ENCODE data around the gene MRPL32.

MRPL32 gene

DNA sequence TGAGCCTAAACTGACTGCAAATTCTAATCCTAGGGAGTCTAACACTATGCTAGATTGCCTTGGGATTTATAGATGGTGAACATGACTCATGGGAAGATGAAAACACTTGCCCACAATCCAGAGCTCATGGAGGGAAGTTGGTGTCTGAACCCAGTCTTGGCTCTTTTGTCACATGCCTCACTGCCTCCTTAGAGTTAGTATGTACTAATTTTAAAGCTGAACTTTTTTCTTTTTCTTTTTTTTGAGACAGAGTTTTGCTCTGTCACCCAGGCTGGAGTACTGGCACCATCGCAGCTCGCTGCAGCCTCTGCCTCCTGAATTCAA, 14.4 kb downstream of the MRPL32 start:
- Histone ChIP-seq H3K9ac (ENCODE audit: low read depth, low read length) (no peak overlapping the region), H3K4me3 (ENCODE audit: low read depth in 1 of 2, low read length in 2 of 2) (no peak overlapping the region), H2AFZ (ENCODE audit: low read depth, low read length) (no peak overlapping the region), H3K27me3 (ENCODE audit: insufficient read depth, low read length, poor library complexity) (no peaks in the 10 kb centered on the region), H3K36me3 (ENCODE audit: insufficient read depth, low read length) (no peaks in the 10 kb centered on the region), H4K20me1 (ENCODE audit: insufficient read depth, low read length) (no peaks in the 10 kb centered on the region), H3K79me2 (ENCODE audit: insufficient read depth, low read length) (no peaks in the 10 kb centered on the region), H3K4me1 (ENCODE audit: insufficient read depth, low read length) (no peaks in the 10 kb centered on the region; the same call in 1 of the 2 replicates), H3K27ac (ENCODE audit: low read length) (no peak overlapping the region), H3K9me3 (ENCODE audit: insufficient read depth, low read length, severe bottlenecking) (no peaks in the 10 kb centered on the region), H3K4me2 (ENCODE audit: insufficient read depth, low read length) (no peak overlapping the region)
- ATAC-seq (ENCODE audit: insufficient read depth, low read depth) (no peak), DNase-seq (no peak)
- no peak for TF ChIP-seq EZH2 (IDR thresholded peaks at IDR 0.05; ENCODE audit: borderline replicate concordance, low read depth, low read length, severe bottlenecking)
- TF ChIP-seq, protein P1, sequence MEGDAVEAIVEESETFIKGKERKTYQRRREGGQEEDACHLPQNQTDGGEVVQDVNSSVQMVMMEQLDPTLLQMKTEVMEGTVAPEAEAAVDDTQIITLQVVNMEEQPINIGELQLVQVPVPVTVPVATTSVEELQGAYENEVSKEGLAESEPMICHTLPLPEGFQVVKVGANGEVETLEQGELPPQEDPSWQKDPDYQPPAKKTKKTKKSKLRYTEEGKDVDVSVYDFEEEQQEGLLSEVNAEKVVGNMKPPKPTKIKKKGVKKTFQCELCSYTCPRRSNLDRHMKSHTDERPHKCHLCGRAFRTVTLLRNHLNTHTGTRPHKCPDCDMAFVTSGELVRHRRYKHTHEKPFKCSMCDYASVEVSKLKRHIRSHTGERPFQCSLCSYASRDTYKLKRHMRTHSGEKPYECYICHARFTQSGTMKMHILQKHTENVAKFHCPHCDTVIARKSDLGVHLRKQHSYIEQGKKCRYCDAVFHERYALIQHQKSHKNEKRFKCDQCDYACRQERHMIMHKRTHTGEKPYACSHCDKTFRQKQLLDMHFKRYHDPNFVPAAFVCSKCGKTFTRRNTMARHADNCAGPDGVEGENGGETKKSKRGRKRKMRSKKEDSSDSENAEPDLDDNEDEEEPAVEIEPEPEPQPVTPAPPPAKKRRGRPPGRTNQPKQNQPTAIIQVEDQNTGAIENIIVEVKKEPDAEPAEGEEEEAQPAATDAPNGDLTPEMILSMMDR (IDR thresholded peaks at IDR 0.05; ENCODE audit: borderline replicate concordance, extremely low read depth, low read length, poor library complexity, severe bottlenecking), result no peak

DNA sequence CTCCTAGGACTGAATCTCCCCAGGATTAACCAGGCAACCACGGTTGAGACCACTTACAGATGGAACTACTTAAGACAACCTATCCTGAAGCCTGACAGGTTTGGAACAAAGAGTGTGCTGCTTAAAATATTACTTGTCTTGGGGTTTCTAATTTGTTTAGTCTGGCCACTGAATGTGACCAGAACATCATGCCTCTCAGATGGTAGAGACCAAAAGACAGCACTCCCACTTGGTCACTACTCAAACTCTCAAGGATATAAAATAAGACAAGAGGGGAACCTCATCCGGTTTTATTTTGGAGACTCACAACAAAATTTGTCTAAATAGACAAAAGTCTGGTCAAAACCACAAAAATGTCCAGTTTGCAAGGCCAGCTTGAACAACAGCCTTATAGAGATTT, 15.3 kb downstream of the MRPL32 start:
- Histone ChIP-seq H3K36me3 (ENCODE audit: insufficient read depth, low read length) (no peaks in the 10 kb centered on the region), H4K20me1 (ENCODE audit: insufficient read depth, low read length) (no peaks in the 10 kb centered on the region), H3K4me2 (ENCODE audit: insufficient read depth, low read length) (no peak overlapping the region), H3K4me3 (ENCODE audit: low read depth in 1 of 2, low read length in 2 of 2) (no peak overlapping the region), H3K4me1 (ENCODE audit: insufficient read depth, low read length) (no peaks in the 10 kb centered on the region; the same call in 1 of the 2 replicates), H3K27me3 (ENCODE audit: insufficient read depth, low read length, poor library complexity) (no peaks in the 10 kb centered on the region), H2AFZ (ENCODE audit: low read depth, low read length) (no peak overlapping the region), H3K79me2 (ENCODE audit: insufficient read depth, low read length) (no peaks in the 10 kb centered on the region), H3K9ac (ENCODE audit: low read depth, low read length) (no peak overlapping the region), H3K27ac (ENCODE audit: low read length) (no peak overlapping the region), H3K9me3 (ENCODE audit: insufficient read depth, low read length, severe bottlenecking) (no peaks in the 10 kb centered on the region)
- TF ChIP-seq EZH2 (IDR thresholded peaks at IDR 0.05; ENCODE audit: borderline replicate concordance, low read depth, low read length, severe bottlenecking), result no peak
- TF ChIP-seq, protein P1 (IDR thresholded peaks at IDR 0.05; ENCODE audit: borderline replicate concordance, extremely low read depth, low read length, poor library complexity, severe bottlenecking), result no peak
- ATAC-seq (ENCODE audit: insufficient read depth, low read depth) (no peak), DNase-seq (no peak)

DNA sequence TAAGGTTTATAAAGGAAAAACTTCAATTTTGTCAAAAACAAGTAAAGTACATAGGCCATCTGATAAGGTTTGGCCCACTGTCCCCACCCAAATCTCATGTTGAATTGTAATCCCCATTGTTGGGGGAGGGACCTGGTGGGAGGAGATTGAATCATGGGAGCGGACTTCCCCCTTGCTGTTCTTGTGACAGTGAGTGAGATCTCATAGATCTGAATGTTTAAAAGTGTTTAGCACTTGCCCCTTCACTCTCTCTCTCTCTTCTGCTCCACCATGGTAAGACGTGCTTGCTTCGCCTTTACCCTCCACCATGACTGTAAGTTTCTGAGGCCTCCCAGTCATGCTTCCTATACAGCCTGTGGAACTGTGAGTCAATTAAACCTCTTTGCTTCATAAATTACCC, 18.2 kb downstream of the MRPL32 start:
- H3K27me3 ChIP-seq (ENCODE audit: insufficient read depth, low read length, poor library complexity), result no peaks in the 10 kb centered on the region
- DNase-seq (no peak), ATAC-seq (ENCODE audit: insufficient read depth, low read depth) (no peak)
- no peaks in the 10 kb centered on the region for H3K36me3 ChIP-seq (ENCODE audit: insufficient read depth, low read length)
- H3K79me2 ChIP-seq (ENCODE audit: insufficient read depth, low read length), result no peaks in the 10 kb centered on the region
- no peak overlapping the region for H3K4me3 ChIP-seq (ENCODE audit: low read depth in 1 of 2, low read length in 2 of 2)
- no peak for TF ChIP-seq EZH2 (IDR thresholded peaks at IDR 0.05; ENCODE audit: borderline replicate concordance, low read depth, low read length, severe bottlenecking)
- TF ChIP-seq, protein P1 (IDR thresholded peaks at IDR 0.05; ENCODE audit: borderline replicate concordance, extremely low read depth, low read length, poor library complexity, severe bottlenecking), result no peak
- no peak overlapping the region for H2AFZ ChIP-seq (ENCODE audit: low read depth, low read length)
- H3K4me1 ChIP-seq (ENCODE audit: insufficient read depth, low read length), result no peaks in the 10 kb centered on the region; the same call in 1 of the 2 replicates
- no peaks in the 10 kb centered on the region for H4K20me1 ChIP-seq (ENCODE audit: insufficient read depth, low read length)
- H3K27ac ChIP-seq (ENCODE audit: low read length), result no peak overlapping the region
- H3K9me3 ChIP-seq (ENCODE audit: insufficient read depth, low read length, severe bottlenecking), result no peaks in the 10 kb centered on the region
- no peak overlapping the region for H3K9ac ChIP-seq (ENCODE audit: low read depth, low read length)
- no peak overlapping the region for H3K4me2 ChIP-seq (ENCODE audit: insufficient read depth, low read length)

DNA sequence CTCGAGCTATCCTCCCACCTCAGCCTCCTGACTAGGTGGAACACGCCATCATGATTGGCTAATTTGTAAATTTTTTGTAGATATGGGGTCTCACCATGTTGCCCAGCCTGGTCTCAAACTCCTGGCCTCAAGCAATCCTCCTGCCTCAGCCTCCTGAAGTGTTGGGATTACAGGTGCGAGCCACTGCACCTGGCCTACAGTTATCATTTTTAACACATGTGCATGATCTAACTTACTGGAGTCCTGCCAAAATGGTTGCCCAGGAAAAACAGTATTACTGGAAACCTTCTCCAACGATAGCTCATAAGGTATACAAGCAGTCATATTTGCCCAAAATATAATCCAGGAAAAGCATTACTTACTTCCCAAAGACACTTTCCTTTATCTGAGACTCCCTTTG, 20.2 kb downstream of the MRPL32 start:
- Histone ChIP-seq H3K4me3 (ENCODE audit: low read depth in 1 of 2, low read length in 2 of 2) (no peak overlapping the region), H3K27ac (ENCODE audit: low read length) (no peak overlapping the region), H3K36me3 (ENCODE audit: insufficient read depth, low read length) (no peaks in the 10 kb centered on the region), H3K4me2 (ENCODE audit: insufficient read depth, low read length) (no peak overlapping the region), H2AFZ (ENCODE audit: low read depth, low read length) (no peak overlapping the region), H4K20me1 (ENCODE audit: insufficient read depth, low read length) (no peaks in the 10 kb centered on the region), H3K4me1 (ENCODE audit: insufficient read depth, low read length) (no peaks in the 10 kb centered on the region), H3K27me3 (ENCODE audit: insufficient read depth, low read length, poor library complexity) (no peaks in the 10 kb centered on the region), H3K9me3 (ENCODE audit: insufficient read depth, low read length, severe bottlenecking) (peaks cover 10% of the 10 kb centered on the region), H3K9ac (ENCODE audit: low read depth, low read length) (no peak overlapping the region), H3K79me2 (ENCODE audit: insufficient read depth, low read length) (no peaks in the 10 kb centered on the region)
- DNase-seq (no peak), ATAC-seq (ENCODE audit: insufficient read depth, low read depth) (no peak)
- TF ChIP-seq EZH2 (IDR thresholded peaks at IDR 0.05; ENCODE audit: borderline replicate concordance, low read depth, low read length, severe bottlenecking), result no peak
- TF ChIP-seq, protein P1 (IDR thresholded peaks at IDR 0.05; ENCODE audit: borderline replicate concordance, extremely low read depth, low read length, poor library complexity, severe bottlenecking), result no peak
